K562 (cell line): Measurements from ENCODE around the gene PRM3. TPM values are rescaled to one million over a fixed set of nuclear protein-coding genes. Genes with fewer than 3 reads are reported as not detected.
A peak's percentile ranks its signal among the peaks of the same experiment; 100 is the strongest.

Experiments used
- ATF7 ChIP-seq: fragments of 450-650 bp; IDR thresholded peaks from 2 replicates; pipeline ENCODE4 v1.7.1; 2014; ENCODE audit warnings: mild to moderate bottlenecking, moderate library complexity
- HDAC2 ChIP-seq: fragments of 450-650 bp; IDR thresholded peaks from 2 replicates; pipeline ENCODE4 v1.6.1; 2016; ENCODE audit warnings: mild to moderate bottlenecking
- MEF2A ChIP-seq: IDR thresholded peaks from 2 replicates; pipeline ENCODE4 v1.6.1; 2011; ENCODE audit warnings: low read depth, mild to moderate bottlenecking, low read length, moderate library complexity; ENCODE audit not compliant: control insufficient read depth
- MLLT1 ChIP-seq, 2 experiments: fragments of 450-650 bp; IDR thresholded peaks; 2 replicates each; pipeline ENCODE4 v1.6.1; 2016
- MTA2 ChIP-seq: fragments of 450-650 bp; IDR thresholded peaks from 2 replicates; pipeline ENCODE4 v1.6.1; 2016; ENCODE audit warnings: low read depth
- MYC ChIP-seq, 2 experiments: fragments of 250-450 bp in 1 of 2; sonication (Bioruptor Pico) in 1 of 2; IDR thresholded peaks; 2 replicates each; pipeline versions ENCODE4 v1.5.1 to v1.6.1; 2012 to 2021; ENCODE audit warnings: low read depth in 2 of 2, borderline replicate concordance in 1 of 2, improper control_type of control experiment in 1 of 2, low read length in 1 of 2, mild to moderate bottlenecking in 1 of 2, moderate library complexity in 1 of 2
- NKRF ChIP-seq: fragments of 450-650 bp; IDR thresholded peaks from 2 replicates; pipeline ENCODE4 v1.6.1; 2016; ENCODE audit warnings: borderline replicate concordance
- NONO ChIP-seq, 2 experiments: fragments of 200-400 bp in 1 of 2; fragments of 450-650 bp in 1 of 2; formaldehyde crosslinking in 1 of 2; IDR thresholded peaks; 2 replicates each; pipeline ENCODE4 v1.6.1; 2017; ENCODE audit warnings: low read depth in 2 of 2, mild to moderate bottlenecking in 2 of 2, moderate library complexity in 2 of 2, low read length in 1 of 2
- POLR2AphosphoS5 ChIP-seq: IDR thresholded peaks from 2 replicates; pipeline ENCODE4 v1.6.1; 2011; ENCODE audit warnings: mild to moderate bottlenecking, low read depth, low read length, moderate library complexity; ENCODE audit not compliant: control insufficient read depth, insufficient read depth
- SIX5 ChIP-seq, 2 experiments: IDR thresholded peaks; 2 replicates each; pipeline ENCODE4 v1.6.1; 2011; ENCODE audit warnings: low read length in 2 of 2, borderline replicate concordance in 1 of 2, low read depth in 1 of 2, mild to moderate bottlenecking in 1 of 2, moderate library complexity in 1 of 2; ENCODE audit not compliant: insufficient read depth in 1 of 2
- SRF ChIP-seq, 2 experiments: fragments of 250-450, 450-650 bp in 1 of 2; sonication (Bioruptor Pico) in 1 of 2; sonication (generic) in 1 of 2; formaldehyde crosslinking; IDR thresholded peaks; 2 replicates each; pipeline versions ENCODE4 v1.5.0 to v1.5.1; 2020 to 2022; ENCODE audit warnings: mild to moderate bottlenecking in 1 of 2, missing genetic modification reagents in 1 of 2
- TAF1 ChIP-seq: IDR thresholded peaks from 2 replicates; pipeline ENCODE4 v1.6.1; 2011; ENCODE audit warnings: mild to moderate bottlenecking, low read length, moderate library complexity; ENCODE audit not compliant: insufficient read depth, control insufficient read depth, severe bottlenecking; ENCODE audit errors: extremely low read depth
- ZC3H4 ChIP-seq: sonication (generic); formaldehyde crosslinking; IDR thresholded peaks from 2 replicates; pipeline ENCODE4 v1.9.0; 2021; ENCODE audit warnings: missing genetic modification reagents, borderline replicate concordance
- ZC3H8 ChIP-seq: fragments of 450-650 bp; IDR thresholded peaks from 2 replicates; pipeline ENCODE4 v1.6.1; 2017
- ZNF12 ChIP-seq: sonication (generic); formaldehyde crosslinking; IDR thresholded peaks from 2 replicates; pipeline ENCODE4 v1.4.0; 2020; ENCODE audit warnings: mild to moderate bottlenecking, missing genetic modification reagents
- ZNF282 ChIP-seq: sonication (generic); formaldehyde crosslinking; IDR thresholded peaks from 2 replicates; pipeline ENCODE4 v1.8.1; 2023; ENCODE audit warnings: missing genetic modification reagents
- ZNF347 ChIP-seq: fragments of 450-650 bp; formaldehyde crosslinking; IDR thresholded peaks from 2 replicates; pipeline ENCODE4 v1.4.0; 2020; ENCODE audit warnings: low read depth, mild to moderate bottlenecking, moderate library complexity
- polyA plus RNA-seq, 8 experiments: library from polyadenylated mRNA; depleted of rRNA in 4 of 8; stranded (reverse) in 5 of 8; unstranded in 3 of 8; fragments of >200 nt; fragmentation: Nextera tagmentation in 2 of 8; fragmentation: Illumina TruSeq in 1 of 8; extraction: Ambion mirVana in 2 of 8; extraction: Trizol in 1 of 8; gene quantifications; 2 replicates each; pipeline versions ENCODE4 v1.2.1 to v1.2.3, GENCODE V29; 2011 to 2014; ENCODE audit warnings: inconsistent platforms in 1 of 8, missing spikeins in 1 of 8
- total RNA-seq, 7 experiments: library from RNA; depleted of rRNA in 6 of 7; stranded (reverse); fragments of >200 nt in 6 of 7; fragmentation: Illumina TruSeq in 2 of 7; extraction: Trizol in 2 of 7; gene quantifications; 2 replicates each; pipeline versions ENCODE4 v1.2.1 to v1.2.3, GENCODE V29; 2011 to 2021; ENCODE audit warnings: low replicate concordance in 1 of 7
- TF ChIP-seq, protein P1 (sequence below), 2 experiments: fragments of 450-650 bp; conservative IDR thresholded peaks; 2 replicates each; pipeline ENCODE4 v1.6.1; 2017; ENCODE audit warnings: mild to moderate bottlenecking in 2 of 2, moderate library complexity in 2 of 2
- TF ChIP-seq, protein P2 (sequence below): fragments of 250-450 bp; sonication (Bioruptor Pico); IDR thresholded peaks from 2 replicates; pipeline ENCODE4 v1.9.0; 2021; ENCODE audit warnings: mild to moderate bottlenecking, inconsistent platforms

The PRM3 gene
- total and polyA plus RNA-seq, 9 of the 15 experiments (the other 6 are each of a cell fraction or from before 2014, with no cell fraction given): not detected

DNA sequence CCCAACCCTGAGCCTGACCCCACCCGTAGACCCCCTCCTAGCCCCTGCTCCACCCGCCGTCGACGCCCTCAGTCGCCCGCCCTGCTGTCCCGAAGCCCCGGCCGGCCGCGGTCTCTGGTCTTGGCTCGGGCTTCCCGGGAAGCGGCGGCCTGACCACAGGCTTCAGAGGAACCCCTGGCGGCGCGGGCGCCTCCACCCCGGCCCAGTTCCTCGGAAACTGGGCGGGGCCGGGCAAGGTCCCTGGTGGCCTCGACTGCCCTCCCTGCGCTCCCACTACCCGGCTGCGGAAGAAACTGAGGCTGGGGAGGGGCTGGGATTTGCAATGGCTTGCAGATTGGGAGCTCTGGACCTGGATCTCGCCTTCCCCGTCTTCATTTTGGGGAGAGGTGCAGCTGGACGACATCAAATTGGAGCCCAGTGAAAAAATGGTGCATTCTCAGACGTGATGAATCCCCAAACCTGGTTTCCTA lies 16.7 kb downstream of the PRM3 start (continued):
- TF ChIP-seq, protein P1, sequence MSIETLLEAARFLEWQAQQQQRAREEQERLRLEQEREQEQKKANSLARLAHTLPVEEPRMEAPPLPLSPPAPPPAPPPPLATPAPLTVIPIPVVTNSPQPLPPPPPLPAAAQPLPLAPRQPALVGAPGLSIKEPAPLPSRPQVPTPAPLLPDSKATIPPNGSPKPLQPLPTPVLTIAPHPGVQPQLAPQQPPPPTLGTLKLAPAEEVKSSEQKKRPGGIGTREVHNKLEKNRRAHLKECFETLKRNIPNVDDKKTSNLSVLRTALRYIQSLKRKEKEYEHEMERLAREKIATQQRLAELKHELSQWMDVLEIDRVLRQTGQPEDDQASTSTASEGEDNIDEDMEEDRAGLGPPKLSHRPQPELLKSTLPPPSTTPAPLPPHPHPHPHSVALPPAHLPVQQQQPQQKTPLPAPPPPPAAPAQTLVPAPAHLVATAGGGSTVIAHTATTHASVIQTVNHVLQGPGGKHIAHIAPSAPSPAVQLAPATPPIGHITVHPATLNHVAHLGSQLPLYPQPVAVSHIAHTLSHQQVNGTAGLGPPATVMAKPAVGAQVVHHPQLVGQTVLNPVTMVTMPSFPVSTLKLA (conservative IDR thresholded peaks at IDR 0.05): peak in 1 of 2 experiments; percentile 30; a peak in 2 of 4 replicates
- TF ChIP-seq SRF (CRISPR knock-in tag; IDR thresholded peaks at IDR 0.05) (no peak), MYC (IDR thresholded peaks at IDR 0.05; ENCODE audit: low read depth, low read length) (peak; percentile 2; the same call in 1 of the 2 replicates), MYC (CRISPR knock-in tag; IDR thresholded peaks at IDR 0.05; ENCODE audit: borderline replicate concordance, low read depth) (no peak), TAF1 (no peak), MTA2 (no peak), ZNF347 (CRISPR knock-in tag) (no peak), MLLT1 (IDR thresholded peaks at IDR 0.05) (no peak), HDAC2 (0 out of 2 replicates have a peak, but pooled peaks have one; percentile 17), ZC3H4 (no peak), ZC3H8 (no peak), SIX5 (IDR thresholded peaks at IDR 0.05; ENCODE audit: borderline replicate concordance in 1 of 2, insufficient read depth in 1 of 2, low read depth in 1 of 2, low read length in 2 of 2) (no peak), NONO (IDR thresholded peaks at IDR 0.05; ENCODE audit: low read depth in 2 of 2, low read length in 1 of 2) (no peak), MEF2A (no peak), ZNF12 (CRISPR knock-in tag) (peak; percentile 27; the same call in 1 of the 2 replicates), NKRF (peak; percentile 68; the same call in 1 of the 2 replicates), ATF7 (no peak; the same call in 1 of the 2 replicates), POLR2AphosphoS5 (no peak), ZNF282 (CRISPR knock-in tag) (0 out of 2 replicates have a peak, but pooled peaks have one; percentile 30)
- TF ChIP-seq, protein P2, sequence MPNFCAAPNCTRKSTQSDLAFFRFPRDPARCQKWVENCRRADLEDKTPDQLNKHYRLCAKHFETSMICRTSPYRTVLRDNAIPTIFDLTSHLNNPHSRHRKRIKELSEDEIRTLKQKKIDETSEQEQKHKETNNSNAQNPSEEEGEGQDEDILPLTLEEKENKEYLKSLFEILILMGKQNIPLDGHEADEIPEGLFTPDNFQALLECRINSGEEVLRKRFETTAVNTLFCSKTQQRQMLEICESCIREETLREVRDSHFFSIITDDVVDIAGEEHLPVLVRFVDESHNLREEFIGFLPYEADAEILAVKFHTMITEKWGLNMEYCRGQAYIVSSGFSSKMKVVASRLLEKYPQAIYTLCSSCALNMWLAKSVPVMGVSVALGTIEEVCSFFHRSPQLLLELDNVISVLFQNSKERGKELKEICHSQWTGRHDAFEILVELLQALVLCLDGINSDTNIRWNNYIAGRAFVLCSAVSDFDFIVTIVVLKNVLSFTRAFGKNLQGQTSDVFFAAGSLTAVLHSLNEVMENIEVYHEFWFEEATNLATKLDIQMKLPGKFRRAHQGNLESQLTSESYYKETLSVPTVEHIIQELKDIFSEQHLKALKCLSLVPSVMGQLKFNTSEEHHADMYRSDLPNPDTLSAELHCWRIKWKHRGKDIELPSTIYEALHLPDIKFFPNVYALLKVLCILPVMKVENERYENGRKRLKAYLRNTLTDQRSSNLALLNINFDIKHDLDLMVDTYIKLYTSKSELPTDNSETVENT: 0 out of 2 replicates have a peak, but pooled peaks have one; percentile 20
